ENCODE results near the gene PRTN3.
"Not testable (repeated sequence)": the region's sequence is repeated elsewhere in the genome, so short reads cannot be mapped to it uniquely, and the experiment has no call there.

Gene PRTN3

GRCh38 chr19:883661-884211, 42.9 kb downstream of the PRTN3 start:
- no peaks in the 10 kb centered on the region for H3K27me3 Mint-ChIP-seq
- no peaks in the 10 kb centered on the region for H3K4me1 Mint-ChIP-seq (ENCODE audit: low read depth)
- H3K27ac Mint-ChIP-seq = no peak overlapping the region
- no peak overlapping the region for H3K4me3 Mint-ChIP-seq
- no peaks in the 10 kb centered on the region for H3K9me3 Mint-ChIP-seq
- H3K36me3 Mint-ChIP-seq (ENCODE audit: low read depth) = peaks cover 4% of the 10 kb centered on the region

DNA sequence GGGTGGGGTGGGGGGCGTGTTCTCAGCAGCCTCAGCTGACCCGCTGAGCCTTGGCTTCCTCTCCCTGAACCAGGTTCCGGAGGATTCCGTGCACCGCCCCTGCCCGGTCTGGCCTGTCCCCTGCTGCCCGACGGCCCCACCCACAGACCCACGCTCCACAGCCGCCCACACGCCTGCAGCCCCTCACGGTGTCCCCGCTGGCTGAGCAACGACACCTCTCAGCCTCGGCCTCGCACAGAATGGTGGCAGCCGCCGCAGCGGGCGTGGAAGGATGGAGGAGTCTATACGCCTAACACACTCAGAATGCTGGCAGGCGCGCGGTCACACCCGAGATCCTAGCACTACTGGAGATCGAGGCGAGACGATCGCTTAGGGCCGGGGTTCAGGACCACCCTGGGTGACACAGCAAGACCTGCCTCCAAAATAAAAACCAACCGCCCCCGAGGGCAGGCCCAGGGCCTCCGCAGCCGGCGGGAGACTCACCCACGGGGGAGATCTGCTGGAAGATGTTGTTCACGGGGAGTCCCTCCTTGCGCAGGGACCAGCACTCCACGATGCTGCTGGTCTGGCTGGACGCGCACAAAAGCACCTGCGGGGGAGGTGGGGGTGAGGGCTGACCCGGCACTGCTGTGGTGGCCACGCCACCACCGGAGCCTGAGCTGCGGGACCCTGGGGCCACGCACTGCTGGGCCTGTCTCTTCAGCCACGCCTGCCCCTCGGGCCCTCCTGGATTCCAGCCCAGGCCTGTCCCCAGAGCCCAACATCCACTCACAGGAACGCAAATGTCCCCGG, 43.8 kb downstream of the PRTN3 start:
- Mint-ChIP-seq H3K4me1 (ENCODE audit: low read depth) (no peaks in the 10 kb centered on the region), H3K27me3 (no peaks in the 10 kb centered on the region), H3K9me3 (no peaks in the 10 kb centered on the region), H3K27ac (no peak overlapping the region), H3K36me3 (ENCODE audit: low read depth) (peaks cover 4% of the 10 kb centered on the region), H3K4me3 (no peak overlapping the region)

- Mint-ChIP-seq H3K27me3 (no peaks in the 10 kb centered on the region), H3K4me3 (no peak overlapping the region)
Measured at GRCh38 chr19:885536-886224, 44.9 kb downstream of the PRTN3 start.

GRCh38 chr19:887072-887471, 46.3 kb downstream of the PRTN3 start:
- no peaks in the 10 kb centered on the region for H3K27me3 Mint-ChIP-seq
- H3K27ac Mint-ChIP-seq = no peak overlapping the region
- H3K36me3 Mint-ChIP-seq (ENCODE audit: low read depth) = no peaks in the 10 kb centered on the region
- H3K9me3 Mint-ChIP-seq = no peaks in the 10 kb centered on the region
- peaks cover 5% of the 10 kb centered on the region for H3K4me1 Mint-ChIP-seq (ENCODE audit: low read depth)
- no peak overlapping the region for H3K4me3 Mint-ChIP-seq

More at GRCh38 chr19:885536-886224, 44.9 kb downstream of the PRTN3 start:
- H3K9me3 Mint-ChIP-seq = no peaks in the 10 kb centered on the region
- H3K27ac Mint-ChIP-seq = no peak overlapping the region
- H3K36me3 Mint-ChIP-seq (ENCODE audit: low read depth) = peaks cover 4% of the 10 kb centered on the region
- H3K4me1 Mint-ChIP-seq (ENCODE audit: low read depth) = no peaks in the 10 kb centered on the region

DNA sequence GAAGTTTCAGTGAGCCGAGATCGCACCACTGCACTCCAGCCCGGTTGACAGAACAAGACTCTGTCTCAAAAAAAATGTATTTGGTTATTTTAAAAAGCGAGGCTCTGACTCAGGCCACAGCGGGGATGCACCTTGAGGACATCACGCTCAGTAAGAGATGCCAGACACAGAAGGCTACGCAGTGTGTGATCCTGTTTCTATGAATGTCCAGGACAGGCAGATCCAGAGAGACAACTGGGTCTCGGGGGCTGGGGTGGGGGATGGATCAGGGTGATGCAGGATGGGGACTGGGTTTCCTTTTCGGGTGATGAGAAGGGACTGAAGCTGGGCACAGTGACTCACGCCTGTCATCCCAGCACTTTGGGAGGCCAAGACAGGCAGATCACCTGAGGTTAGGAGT, 46.8 kb downstream of the PRTN3 start:
- no peaks in the 10 kb centered on the region for H3K36me3 Mint-ChIP-seq (ENCODE audit: low read depth)
- H3K27ac Mint-ChIP-seq = no peak overlapping the region
- no peak overlapping the region for H3K4me3 Mint-ChIP-seq
- H3K9me3 Mint-ChIP-seq = no peaks in the 10 kb centered on the region
- no peaks in the 10 kb centered on the region for H3K27me3 Mint-ChIP-seq
- peaks cover 5% of the 10 kb centered on the region for H3K4me1 Mint-ChIP-seq (ENCODE audit: low read depth)

DNA sequence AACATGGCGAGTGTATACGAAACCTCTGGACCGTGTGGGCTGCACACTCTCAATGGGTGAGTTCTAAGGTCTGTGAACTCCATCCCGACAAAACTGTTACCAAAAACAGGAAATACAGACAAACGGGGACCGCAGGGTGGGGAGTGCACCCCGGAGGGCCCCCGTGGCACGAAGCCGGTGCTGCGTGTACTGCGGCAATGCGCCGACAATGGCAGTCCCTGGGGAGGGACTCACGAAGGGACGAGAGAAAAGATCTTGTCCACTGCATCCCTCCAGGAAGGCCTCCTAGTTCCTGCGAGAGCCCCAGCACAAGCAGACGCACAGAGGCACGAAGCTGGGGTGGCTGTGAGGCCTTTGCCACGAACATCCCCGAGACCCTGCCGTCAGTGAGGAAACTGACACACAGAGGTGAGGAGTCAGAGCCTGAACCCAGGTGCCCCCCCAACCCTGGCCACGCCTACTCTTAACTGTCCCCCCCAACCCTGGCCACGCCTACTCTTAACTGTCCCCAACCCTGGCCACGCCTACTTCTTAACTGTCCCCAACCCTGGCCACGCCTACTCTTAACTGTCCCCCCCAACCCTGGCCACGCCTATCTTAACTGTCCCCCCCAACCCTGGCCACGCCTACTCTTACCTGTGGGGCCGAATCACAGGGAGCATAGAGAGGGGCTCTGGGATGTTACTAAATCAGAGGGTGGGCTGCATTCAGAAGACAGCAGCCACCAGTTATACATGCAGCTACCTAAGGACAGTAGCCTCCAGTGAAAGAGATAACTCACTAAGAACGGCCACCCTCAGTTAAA, 48.0 kb downstream of the PRTN3 start:
- Mint-ChIP-seq H3K9me3 (no peaks in the 10 kb centered on the region), H3K4me1 (ENCODE audit: low read depth) (peaks cover 13% of the 10 kb centered on the region), H3K27ac (no peak overlapping the region), H3K36me3 (ENCODE audit: low read depth) (peaks cover 4% of the 10 kb centered on the region), H3K4me3 (no peak overlapping the region), H3K27me3 (no peaks in the 10 kb centered on the region)

DNA sequence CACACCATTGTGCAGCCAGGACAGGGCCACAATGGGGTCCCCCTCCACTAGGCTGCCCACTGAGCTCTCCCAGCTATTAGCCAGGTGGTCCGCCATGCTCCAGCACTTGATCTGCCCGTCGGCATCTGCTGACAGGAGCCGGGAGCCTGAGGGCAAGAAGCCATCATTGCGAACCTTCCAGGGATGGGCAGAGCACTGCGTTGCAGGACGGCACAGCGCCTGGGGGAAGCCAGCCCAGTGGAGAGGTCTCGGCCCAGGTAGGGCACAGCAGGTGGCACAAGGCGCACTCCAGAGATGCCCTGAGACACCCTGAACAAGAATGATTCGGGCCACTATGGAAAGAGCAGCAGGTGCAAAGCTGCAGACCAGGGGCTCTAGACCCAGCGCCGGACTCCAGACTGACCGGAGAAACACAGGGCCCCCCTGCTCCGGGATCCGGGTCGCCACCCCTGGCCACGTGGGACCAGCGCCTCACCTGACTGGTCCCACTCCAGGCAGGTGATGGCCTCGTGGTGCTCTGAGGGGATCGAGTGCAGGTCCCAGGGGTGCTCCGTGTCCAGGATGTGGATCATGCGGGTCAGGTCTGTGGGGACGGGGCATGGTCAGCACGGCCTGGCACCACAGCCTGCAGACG, 49.0 kb downstream of the PRTN3 start:
- H3K9me3 Mint-ChIP-seq = no peaks in the 10 kb centered on the region
- H3K36me3 Mint-ChIP-seq (ENCODE audit: low read depth) = peaks cover 4% of the 10 kb centered on the region
- H3K27ac Mint-ChIP-seq = no peak overlapping the region
- H3K4me1 Mint-ChIP-seq (ENCODE audit: low read depth) = peaks cover 15% of the 10 kb centered on the region
- H3K4me3 Mint-ChIP-seq = no peak overlapping the region
- H3K27me3 Mint-ChIP-seq = no peaks in the 10 kb centered on the region

DNA sequence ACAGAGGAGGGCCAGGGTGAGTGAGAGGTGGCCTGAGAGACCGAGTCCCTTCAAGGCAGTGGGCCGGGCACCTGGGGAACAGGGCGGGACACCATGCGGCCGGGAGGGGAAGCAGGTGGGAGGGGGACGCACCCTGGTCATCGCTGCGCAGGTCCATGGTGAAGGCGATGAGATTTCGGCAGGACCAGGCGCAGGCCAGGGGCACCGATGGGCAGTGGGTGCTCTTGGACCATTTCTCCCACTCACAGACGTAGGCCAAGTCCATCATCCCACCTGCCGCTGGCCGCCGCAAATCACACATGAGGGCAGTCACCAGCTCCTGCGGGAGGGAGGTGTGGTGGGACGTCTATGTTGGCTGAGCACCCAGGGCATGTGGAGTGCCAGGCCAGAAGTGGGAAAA, 50.0 kb downstream of the PRTN3 start:
- Mint-ChIP-seq H3K27ac (no peak overlapping the region), H3K27me3 (no peaks in the 10 kb centered on the region), H3K36me3 (ENCODE audit: low read depth) (peaks cover 4% of the 10 kb centered on the region), H3K9me3 (no peaks in the 10 kb centered on the region), H3K4me1 (ENCODE audit: low read depth) (peaks cover 15% of the 10 kb centered on the region), H3K4me3 (peak overlapping the region; percentile 57)

DNA sequence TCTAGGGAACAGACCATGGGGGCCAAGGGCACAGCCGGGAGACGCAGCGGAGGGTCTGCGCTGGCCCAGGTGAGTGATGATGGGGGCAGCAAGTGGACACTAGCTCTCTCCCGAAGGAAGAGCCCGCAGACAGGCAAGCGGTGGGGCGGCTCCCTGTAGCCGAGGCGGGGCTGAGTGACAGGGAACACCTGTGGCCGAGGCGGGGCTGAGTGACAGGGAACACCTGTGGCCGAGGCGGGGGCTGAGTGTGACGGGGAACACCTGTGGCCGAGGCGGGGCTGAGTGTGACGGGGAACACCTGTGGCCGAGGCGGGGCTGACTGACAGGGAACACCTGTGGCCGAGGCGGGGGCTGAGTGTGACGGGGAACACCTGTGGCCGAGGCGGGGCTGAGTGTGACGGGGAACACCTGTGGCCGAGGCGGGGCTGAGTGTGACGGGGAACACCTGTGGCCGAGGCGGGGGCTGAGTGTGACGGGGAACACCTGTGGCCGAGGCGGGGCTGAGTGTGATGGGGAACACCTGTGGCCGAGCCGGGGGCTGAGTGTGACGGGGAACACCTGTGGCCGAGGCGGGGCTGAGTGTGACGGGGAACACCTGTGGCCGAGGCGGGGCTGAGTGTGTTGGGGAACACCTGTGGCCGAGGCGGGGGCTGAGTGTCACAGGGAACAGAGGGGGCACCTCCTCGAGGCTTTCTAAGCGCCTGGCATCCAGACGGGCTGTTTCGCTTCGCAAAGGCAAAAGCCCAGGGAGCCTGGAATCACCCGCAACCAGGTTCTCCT, 50.8 kb downstream of the PRTN3 start:
- H3K36me3 Mint-ChIP-seq (ENCODE audit: low read depth); H3K27ac Mint-ChIP-seq; H3K9me3 Mint-ChIP-seq; H3K27me3 Mint-ChIP-seq: not testable (repeated sequence)
- Mint-ChIP-seq H3K4me1 (ENCODE audit: low read depth) (peaks cover 15% of the 10 kb centered on the region), H3K4me3 (peak overlapping the region; percentile 79)

GRCh38 chr19:892243-892893, 51.6 kb downstream of the PRTN3 start:
- H3K4me1 Mint-ChIP-seq (ENCODE audit: low read depth) = peaks cover 15% of the 10 kb centered on the region
- H3K27me3 Mint-ChIP-seq = no peaks in the 10 kb centered on the region
- no peaks in the 10 kb centered on the region for H3K9me3 Mint-ChIP-seq
- H3K27ac Mint-ChIP-seq = peak overlapping the region; percentile 83
- peaks cover 14% of the 10 kb centered on the region for H3K36me3 Mint-ChIP-seq (ENCODE audit: low read depth)
- peak overlapping the region; percentile 79 for H3K4me3 Mint-ChIP-seq

- Mint-ChIP-seq H3K27me3 (no peaks in the 10 kb centered on the region), H3K9me3 (no peaks in the 10 kb centered on the region), H3K4me3 (peak within 1 kb of the TSS; percentile 84), H3K36me3 (ENCODE audit: low read depth) (peaks cover 14% of the 10 kb centered on the region), H3K4me1 (ENCODE audit: low read depth) (peaks cover 15% of the 10 kb centered on the region), H3K27ac (peak within 1 kb of the TSS; percentile 99)
Measured at GRCh38 chr19:892894-893689, 52.3 kb downstream of the PRTN3 start, which contains the start of the genes MED16 and RNU6-9. TSS of gene MED16 (minus strand) at chr19:893187. CDS start at chr19:891131, 2,056 bp downstream. TSS of gene RNU6-9 (plus strand) at chr19:893484.

DNA sequence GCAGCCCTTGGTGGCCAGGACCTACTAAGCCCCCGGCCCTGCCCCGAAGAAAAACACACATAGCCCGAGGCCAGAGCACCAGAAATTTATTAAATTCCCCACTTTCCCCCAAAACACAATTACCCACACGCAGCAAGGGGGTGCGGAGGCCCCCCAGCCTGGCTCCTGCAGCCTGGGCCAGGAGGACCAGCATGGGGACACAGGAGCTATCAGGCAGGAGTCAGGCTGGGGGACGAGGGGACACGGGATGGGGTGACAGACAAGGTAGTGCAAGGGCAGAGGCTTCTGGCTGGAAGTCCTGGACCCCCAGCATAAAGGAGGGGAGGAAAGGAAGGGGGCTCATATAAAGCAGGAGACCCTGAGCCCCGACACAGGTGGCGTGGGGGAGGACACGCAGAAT, 55.6 kb downstream of the PRTN3 start:
- peaks cover 14% of the 10 kb centered on the region for H3K36me3 Mint-ChIP-seq (ENCODE audit: low read depth)
- H3K4me1 Mint-ChIP-seq (ENCODE audit: low read depth) = peaks cover 11% of the 10 kb centered on the region
- no peak overlapping the region for H3K27ac Mint-ChIP-seq
- no peak overlapping the region for H3K4me3 Mint-ChIP-seq
- no peaks in the 10 kb centered on the region for H3K9me3 Mint-ChIP-seq
- no peaks in the 10 kb centered on the region for H3K27me3 Mint-ChIP-seq

- no peaks in the 10 kb centered on the region for H3K9me3 Mint-ChIP-seq
- no peaks in the 10 kb centered on the region for H3K27me3 Mint-ChIP-seq
- H3K4me3 Mint-ChIP-seq = no peak overlapping the region
- peaks cover 11% of the 10 kb centered on the region for H3K4me1 Mint-ChIP-seq (ENCODE audit: low read depth)
- H3K27ac Mint-ChIP-seq = no peak overlapping the region
- H3K36me3 Mint-ChIP-seq (ENCODE audit: low read depth) = peaks cover 14% of the 10 kb centered on the region
Measured at GRCh38 chr19:896999-897398, 56.2 kb downstream of the PRTN3 start.

All from stimulated activated naive CD8-positive, alpha-beta T cell treated with anti-CD3 and anti-CD28 coated beads, Interleukin-15, Interleukin-2, amounts not matched to agents 100 ng/mL and 50 ng/mL, for 24 hours (primary cell).